ES-I3 (cell line): ENCODE data around the gene BPIFB1.

Experiments
- H3K36me3 ChIP-seq: 2 replicates; pipeline ENCODE4 v1.6.1; 2013; ENCODE audit warnings: mild to moderate bottlenecking, low read length, control low read depth, moderate library complexity; ENCODE audit not compliant: insufficient read depth
- H3K4me1 ChIP-seq: 2 replicates; pipeline ENCODE4 v1.6.1; 2013; ENCODE audit warnings: mild to moderate bottlenecking, control low read depth, low read length; ENCODE audit not compliant: insufficient read depth
- H3K9ac ChIP-seq: 2 replicates; pipeline ENCODE4 v1.6.1; 2013; ENCODE audit warnings: low read depth, mild to moderate bottlenecking, low read length, moderate library complexity
- H3K9me3 ChIP-seq: 2 replicates; pipeline ENCODE4 v1.6.1; 2013; ENCODE audit warnings: mild to moderate bottlenecking, low read length, moderate library complexity; ENCODE audit not compliant: control insufficient read depth, insufficient read depth

Gene BPIFB1

GRCh38 chr20:33337531-33338165 lies 54.6 kb downstream of the BPIFB1 start:
- Histone ChIP-seq H3K4me1 (no peaks in the 10 kb centered on the region; the same call in 1 of the 2 replicates), H3K9me3 (no peaks in the 10 kb centered on the region), H3K9ac (no peak overlapping the region), H3K36me3 (no peaks in the 10 kb centered on the region)

- Histone ChIP-seq H3K36me3 (no peaks in the 10 kb centered on the region), H3K4me1 (no peaks in the 10 kb centered on the region; the same call in 1 of the 2 replicates), H3K9ac (no peak overlapping the region), H3K9me3 (no peaks in the 10 kb centered on the region)
Measured at GRCh38 chr20:33338467-33339258, 55.6 kb downstream of the BPIFB1 start.

GRCh38 chr20:33339515-33340058 lies 56.6 kb downstream of the BPIFB1 start:
- no peaks in the 10 kb centered on the region; the same call in 1 of the 2 replicates for H3K4me1 ChIP-seq
- H3K9ac ChIP-seq = no peak overlapping the region
- no peaks in the 10 kb centered on the region for H3K9me3 ChIP-seq
- no peaks in the 10 kb centered on the region for H3K36me3 ChIP-seq

GRCh38 chr20:33343521-33343920 lies 60.5 kb downstream of the BPIFB1 start:
- H3K4me1 ChIP-seq = no peaks in the 10 kb centered on the region
- H3K9ac ChIP-seq = no peak overlapping the region
- H3K9me3 ChIP-seq = no peaks in the 10 kb centered on the region
- H3K36me3 ChIP-seq = no peaks in the 10 kb centered on the region

- Histone ChIP-seq H3K4me1 (no peaks in the 10 kb centered on the region), H3K9ac (no peak overlapping the region), H3K9me3 (no peaks in the 10 kb centered on the region), H3K36me3 (no peaks in the 10 kb centered on the region)
Measured at GRCh38 chr20:33345342-33345741, 62.3 kb downstream of the BPIFB1 start.

GRCh38 chr20:33348136-33348937 lies 65.3 kb downstream of the BPIFB1 start:
- H3K9ac ChIP-seq = no peak overlapping the region
- peaks cover 13% of the 10 kb centered on the region for H3K4me1 ChIP-seq
- no peaks in the 10 kb centered on the region for H3K36me3 ChIP-seq

GRCh38 chr20:33349493-33349892 lies 66.5 kb downstream of the BPIFB1 start:
- no peak overlapping the region for H3K9ac ChIP-seq

More at GRCh38 chr20:33348136-33348937, 65.3 kb downstream of the BPIFB1 start:
- no peaks in the 10 kb centered on the region for H3K9me3 ChIP-seq

GRCh38 chr20:33351696-33352095 lies 68.7 kb downstream of the BPIFB1 start:
- Histone ChIP-seq H3K9me3 (no peaks in the 10 kb centered on the region), H3K4me1 (peaks cover 13% of the 10 kb centered on the region), H3K9ac (no peak overlapping the region), H3K36me3 (no peaks in the 10 kb centered on the region)

More at GRCh38 chr20:33349493-33349892, 66.5 kb downstream of the BPIFB1 start:
- peaks cover 13% of the 10 kb centered on the region for H3K4me1 ChIP-seq
- no peaks in the 10 kb centered on the region for H3K9me3 ChIP-seq
- no peaks in the 10 kb centered on the region for H3K36me3 ChIP-seq

- H3K4me1 ChIP-seq = peaks cover 13% of the 10 kb centered on the region
- H3K9me3 ChIP-seq = no peaks in the 10 kb centered on the region
- H3K36me3 ChIP-seq = no peaks in the 10 kb centered on the region
- no peak overlapping the region for H3K9ac ChIP-seq
Measured at GRCh38 chr20:33352258-33353012, 69.4 kb downstream of the BPIFB1 start.

- H3K9ac ChIP-seq = no peak overlapping the region
- no peaks in the 10 kb centered on the region for H3K36me3 ChIP-seq
- no peaks in the 10 kb centered on the region for H3K9me3 ChIP-seq
- H3K4me1 ChIP-seq = peaks cover 13% of the 10 kb centered on the region
Measured at GRCh38 chr20:33353013-33353402, 70.0 kb downstream of the BPIFB1 start.
